ENCODE data around the gene MXD3.
A peak's percentile ranks its signal among the peaks of the same experiment; 100 is the strongest.
"Not testable (repeated sequence)": the region's sequence is repeated elsewhere in the genome, so short reads cannot be mapped to it uniquely, and the experiment has no call there.

The MXD3 gene

GRCh38 chr5:177291735-177292134, 20.0 kb downstream of the MXD3 start:
- H3K27me3 Mint-ChIP-seq: no peaks in the 10 kb centered on the region
- H3K27ac Mint-ChIP-seq: no peak overlapping the region
- peaks cover 19% of the 10 kb centered on the region for H3K4me1 Mint-ChIP-seq (ENCODE audit: low read depth)
- H3K4me3 Mint-ChIP-seq: no peak overlapping the region
- peaks cover 9% of the 10 kb centered on the region for H3K36me3 Mint-ChIP-seq
- no peaks in the 10 kb centered on the region for H3K9me3 Mint-ChIP-seq (ENCODE audit: low read depth)

- H3K27ac Mint-ChIP-seq: peak overlapping the region; percentile 34
- peaks cover 8% of the 10 kb centered on the region for H3K36me3 Mint-ChIP-seq
- H3K27me3 Mint-ChIP-seq: no peaks in the 10 kb centered on the region
- H3K9me3 Mint-ChIP-seq (ENCODE audit: low read depth): no peaks in the 10 kb centered on the region
- H3K4me1 Mint-ChIP-seq (ENCODE audit: low read depth): peaks cover 12% of the 10 kb centered on the region
- no peak overlapping the region for H3K4me3 Mint-ChIP-seq
Observed at GRCh38 chr5:177290816-177291596, 20.7 kb downstream of the MXD3 start.

GRCh38 chr5:177288191-177288590, 23.5 kb downstream of the MXD3 start:
- Mint-ChIP-seq H3K4me1 (ENCODE audit: low read depth) (peaks cover 3% of the 10 kb centered on the region), H3K36me3 (peaks cover 8% of the 10 kb centered on the region), H3K27me3 (no peaks in the 10 kb centered on the region), H3K4me3 (no peak overlapping the region), H3K27ac (no peak overlapping the region), H3K9me3 (ENCODE audit: low read depth) (no peaks in the 10 kb centered on the region)

- Mint-ChIP-seq H3K27me3 (no peaks in the 10 kb centered on the region), H3K9me3 (ENCODE audit: low read depth) (no peaks in the 10 kb centered on the region), H3K4me1 (ENCODE audit: low read depth) (peaks cover 5% of the 10 kb centered on the region), H3K27ac (no peak overlapping the region), H3K36me3 (peaks cover 3% of the 10 kb centered on the region), H3K4me3 (no peak overlapping the region)
Observed at GRCh38 chr5:177276886-177277285, 34.8 kb downstream of the MXD3 start.

GRCh38 chr5:177275883-177276282, 35.8 kb downstream of the MXD3 start:
- no peaks in the 10 kb centered on the region for H3K9me3 Mint-ChIP-seq (ENCODE audit: low read depth)
- peaks cover 5% of the 10 kb centered on the region for H3K4me1 Mint-ChIP-seq (ENCODE audit: low read depth)
- no peak overlapping the region for H3K27ac Mint-ChIP-seq
- no peak overlapping the region for H3K4me3 Mint-ChIP-seq
- H3K27me3 Mint-ChIP-seq: no peaks in the 10 kb centered on the region
- peaks cover 3% of the 10 kb centered on the region for H3K36me3 Mint-ChIP-seq

- no peaks in the 10 kb centered on the region for H3K27me3 Mint-ChIP-seq
- H3K36me3 Mint-ChIP-seq: peaks cover 5% of the 10 kb centered on the region
- H3K4me1 Mint-ChIP-seq (ENCODE audit: low read depth): no peaks in the 10 kb centered on the region
- no peak overlapping the region for H3K27ac Mint-ChIP-seq
- H3K9me3 Mint-ChIP-seq (ENCODE audit: low read depth): no peaks in the 10 kb centered on the region
- no peak overlapping the region for H3K4me3 Mint-ChIP-seq
Observed at GRCh38 chr5:177271113-177271512, 40.6 kb downstream of the MXD3 start.

- H3K27me3 Mint-ChIP-seq: no peaks in the 10 kb centered on the region
- no peaks in the 10 kb centered on the region for H3K4me1 Mint-ChIP-seq (ENCODE audit: low read depth)
- H3K9me3 Mint-ChIP-seq (ENCODE audit: low read depth): no peaks in the 10 kb centered on the region
- H3K36me3 Mint-ChIP-seq: peaks cover 4% of the 10 kb centered on the region
- peak overlapping the region; percentile 16 for H3K27ac Mint-ChIP-seq
- H3K4me3 Mint-ChIP-seq: no peak overlapping the region
Observed at GRCh38 chr5:177270653-177271052, 41.0 kb downstream of the MXD3 start.

- Mint-ChIP-seq H3K36me3 (peaks cover 3% of the 10 kb centered on the region), H3K27ac (no peak overlapping the region), H3K27me3 (no peaks in the 10 kb centered on the region), H3K4me3 (no peak overlapping the region), H3K9me3 (ENCODE audit: low read depth) (no peaks in the 10 kb centered on the region), H3K4me1 (ENCODE audit: low read depth) (no peaks in the 10 kb centered on the region)
Observed at GRCh38 chr5:177269976-177270375, 41.7 kb downstream of the MXD3 start.

- no peaks in the 10 kb centered on the region for H3K4me1 Mint-ChIP-seq (ENCODE audit: low read depth)
- H3K9me3 Mint-ChIP-seq (ENCODE audit: low read depth): no peaks in the 10 kb centered on the region
- no peaks in the 10 kb centered on the region for H3K27me3 Mint-ChIP-seq
- no peak overlapping the region for H3K4me3 Mint-ChIP-seq
- H3K27ac Mint-ChIP-seq: no peak overlapping the region
- peaks cover 3% of the 10 kb centered on the region for H3K36me3 Mint-ChIP-seq
Observed at GRCh38 chr5:177269232-177269895, 42.3 kb downstream of the MXD3 start.

- no peak overlapping the region for H3K4me3 Mint-ChIP-seq
- H3K27me3 Mint-ChIP-seq: no peaks in the 10 kb centered on the region
- no peaks in the 10 kb centered on the region for H3K9me3 Mint-ChIP-seq (ENCODE audit: low read depth)
- peaks cover 11% of the 10 kb centered on the region for H3K36me3 Mint-ChIP-seq
- H3K27ac Mint-ChIP-seq: no peak overlapping the region
- H3K4me1 Mint-ChIP-seq (ENCODE audit: low read depth): peaks cover 2% of the 10 kb centered on the region
Observed at GRCh38 chr5:177265395-177265794, 46.3 kb downstream of the MXD3 start.

- Mint-ChIP-seq H3K9me3 (ENCODE audit: low read depth) (no peaks in the 10 kb centered on the region), H3K36me3 (peaks cover 11% of the 10 kb centered on the region), H3K27ac (no peak overlapping the region), H3K27me3 (no peaks in the 10 kb centered on the region), H3K4me1 (ENCODE audit: low read depth) (peaks cover 2% of the 10 kb centered on the region), H3K4me3 (no peak overlapping the region)
Observed at GRCh38 chr5:177264178-177264577, 47.5 kb downstream of the MXD3 start.

- Mint-ChIP-seq H3K4me1 (ENCODE audit: low read depth) (peaks cover 2% of the 10 kb centered on the region), H3K4me3 (no peak overlapping the region), H3K9me3 (ENCODE audit: low read depth) (no peaks in the 10 kb centered on the region), H3K36me3 (peaks cover 9% of the 10 kb centered on the region), H3K27me3 (no peaks in the 10 kb centered on the region), H3K27ac (no peak overlapping the region)
Observed at GRCh38 chr5:177261510-177261909, 50.2 kb downstream of the MXD3 start.

GRCh38 chr5:177260961-177261360, 50.7 kb downstream of the MXD3 start:
- Mint-ChIP-seq H3K27ac (no peak overlapping the region), H3K9me3 (ENCODE audit: low read depth) (no peaks in the 10 kb centered on the region), H3K4me1 (ENCODE audit: low read depth) (peaks cover 2% of the 10 kb centered on the region), H3K36me3 (peaks cover 9% of the 10 kb centered on the region), H3K27me3 (no peaks in the 10 kb centered on the region), H3K4me3 (no peak overlapping the region)

- peaks cover 12% of the 10 kb centered on the region for H3K36me3 Mint-ChIP-seq
- not testable (repeated sequence) for H3K4me3 Mint-ChIP-seq; H3K27ac Mint-ChIP-seq; H3K4me1 Mint-ChIP-seq (ENCODE audit: low read depth); H3K27me3 Mint-ChIP-seq; H3K9me3 Mint-ChIP-seq (ENCODE audit: low read depth)
Observed at GRCh38 chr5:177258711-177259110, 53.0 kb downstream of the MXD3 start.
